ENCODE measurements around the gene NREP. TPM values are rescaled to one million over a fixed set of nuclear protein-coding genes. Genes with fewer than 3 reads are reported as not detected.

The NREP gene
- total and polyA plus RNA-seq, 4 donors = 3.0 to 82.7 (median 9.8) TPM

DNA sequence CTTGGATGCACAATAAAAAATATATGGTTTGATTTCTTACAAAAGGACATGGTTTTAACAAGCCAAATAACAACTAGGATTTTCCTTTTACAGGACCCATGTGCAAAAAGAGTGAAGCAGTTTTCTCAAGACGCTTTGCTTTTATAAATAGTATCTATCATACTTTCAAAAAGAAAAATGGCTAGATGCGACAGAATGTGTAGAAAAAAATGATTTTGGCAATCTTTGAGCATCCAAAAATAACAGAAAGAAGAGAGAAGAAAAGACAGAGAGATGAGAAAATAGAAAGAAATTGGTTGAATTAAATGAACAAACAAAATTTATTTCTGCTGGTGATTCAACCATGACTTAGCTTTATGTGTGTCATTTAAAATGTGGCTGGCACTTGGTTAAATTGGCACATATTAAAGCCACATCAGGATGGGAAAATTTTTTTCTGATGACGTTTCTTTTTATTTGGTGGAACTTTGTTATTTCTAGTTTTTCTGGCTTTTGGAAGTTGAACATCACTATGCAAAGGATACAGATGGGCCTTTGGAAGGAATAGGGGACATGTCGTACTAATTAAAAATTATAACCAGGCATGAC, 35.6 kb upstream of the NREP start:
- H3K9ac ChIP-seq (ENCODE audit: low read depth in 1 of 2, low read length in 2 of 2) = no peak overlapping the region
- no peaks in the 10 kb centered on the region for H3K4me1 ChIP-seq (ENCODE audit: control insufficient read depth in 4 of 4, insufficient read depth in 4 of 4, low read length in 3 of 4)
- WGBS = 88% methylated on average over 4 of the region's 4 CpGs
- no peaks in the 10 kb centered on the region for H3K27me3 ChIP-seq (ENCODE audit: control insufficient read depth in 4 of 4, insufficient read depth in 4 of 4, low read length in 3 of 4)
- TF ChIP-seq RXRA (IDR thresholded peaks at IDR 0.05) (no peak), EGR1 (IDR thresholded peaks at IDR 0.05; ENCODE audit: low read depth in 2 of 2) (no peak), HNF4G (IDR thresholded peaks at IDR 0.05) (no peak), YY1 (IDR thresholded peaks at IDR 0.05) (no peak), SP1 (IDR thresholded peaks at IDR 0.05) (no peak), GABPA (IDR thresholded peaks at IDR 0.05 in 1 of 2, conservative IDR thresholded peaks at IDR 0.05 in 1 of 2) (no peak), NR2F2 (IDR thresholded peaks at IDR 0.05) (no peak), FOXA1 (IDR thresholded peaks at IDR 0.05) (no peak), JUND (IDR thresholded peaks at IDR 0.05) (no peak), TAF1 (conservative IDR thresholded peaks at IDR 0.05) (no peak), FOXA2 (IDR thresholded peaks at IDR 0.05) (no peak), HNF4A (conservative IDR thresholded peaks at IDR 0.05) (no peak), RAD21 (IDR thresholded peaks at IDR 0.05) (no peak)
- TF ChIP-seq, protein P1, sequence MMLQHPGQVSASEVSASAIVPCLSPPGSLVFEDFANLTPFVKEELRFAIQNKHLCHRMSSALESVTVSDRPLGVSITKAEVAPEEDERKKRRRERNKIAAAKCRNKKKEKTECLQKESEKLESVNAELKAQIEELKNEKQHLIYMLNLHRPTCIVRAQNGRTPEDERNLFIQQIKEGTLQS (IDR thresholded peaks at IDR 0.05) = no peak
- TF ChIP-seq, protein P2, sequence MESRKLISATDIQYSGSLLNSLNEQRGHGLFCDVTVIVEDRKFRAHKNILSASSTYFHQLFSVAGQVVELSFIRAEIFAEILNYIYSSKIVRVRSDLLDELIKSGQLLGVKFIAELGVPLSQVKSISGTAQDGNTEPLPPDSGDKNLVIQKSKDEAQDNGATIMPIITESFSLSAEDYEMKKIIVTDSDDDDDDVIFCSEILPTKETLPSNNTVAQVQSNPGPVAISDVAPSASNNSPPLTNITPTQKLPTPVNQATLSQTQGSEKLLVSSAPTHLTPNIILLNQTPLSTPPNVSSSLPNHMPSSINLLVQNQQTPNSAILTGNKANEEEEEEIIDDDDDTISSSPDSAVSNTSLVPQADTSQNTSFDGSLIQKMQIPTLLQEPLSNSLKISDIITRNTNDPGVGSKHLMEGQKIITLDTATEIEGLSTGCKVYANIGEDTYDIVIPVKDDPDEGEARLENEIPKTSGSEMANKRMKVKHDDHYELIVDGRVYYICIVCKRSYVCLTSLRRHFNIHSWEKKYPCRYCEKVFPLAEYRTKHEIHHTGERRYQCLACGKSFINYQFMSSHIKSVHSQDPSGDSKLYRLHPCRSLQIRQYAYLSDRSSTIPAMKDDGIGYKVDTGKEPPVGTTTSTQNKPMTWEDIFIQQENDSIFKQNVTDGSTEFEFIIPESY (IDR thresholded peaks at IDR 0.05) = no peak
- TF ChIP-seq, protein P3, sequence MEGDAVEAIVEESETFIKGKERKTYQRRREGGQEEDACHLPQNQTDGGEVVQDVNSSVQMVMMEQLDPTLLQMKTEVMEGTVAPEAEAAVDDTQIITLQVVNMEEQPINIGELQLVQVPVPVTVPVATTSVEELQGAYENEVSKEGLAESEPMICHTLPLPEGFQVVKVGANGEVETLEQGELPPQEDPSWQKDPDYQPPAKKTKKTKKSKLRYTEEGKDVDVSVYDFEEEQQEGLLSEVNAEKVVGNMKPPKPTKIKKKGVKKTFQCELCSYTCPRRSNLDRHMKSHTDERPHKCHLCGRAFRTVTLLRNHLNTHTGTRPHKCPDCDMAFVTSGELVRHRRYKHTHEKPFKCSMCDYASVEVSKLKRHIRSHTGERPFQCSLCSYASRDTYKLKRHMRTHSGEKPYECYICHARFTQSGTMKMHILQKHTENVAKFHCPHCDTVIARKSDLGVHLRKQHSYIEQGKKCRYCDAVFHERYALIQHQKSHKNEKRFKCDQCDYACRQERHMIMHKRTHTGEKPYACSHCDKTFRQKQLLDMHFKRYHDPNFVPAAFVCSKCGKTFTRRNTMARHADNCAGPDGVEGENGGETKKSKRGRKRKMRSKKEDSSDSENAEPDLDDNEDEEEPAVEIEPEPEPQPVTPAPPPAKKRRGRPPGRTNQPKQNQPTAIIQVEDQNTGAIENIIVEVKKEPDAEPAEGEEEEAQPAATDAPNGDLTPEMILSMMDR (IDR thresholded peaks at IDR 0.05; ENCODE audit: low read depth, low read length, missing input control) = no peak
- TF ChIP-seq, protein P4, sequence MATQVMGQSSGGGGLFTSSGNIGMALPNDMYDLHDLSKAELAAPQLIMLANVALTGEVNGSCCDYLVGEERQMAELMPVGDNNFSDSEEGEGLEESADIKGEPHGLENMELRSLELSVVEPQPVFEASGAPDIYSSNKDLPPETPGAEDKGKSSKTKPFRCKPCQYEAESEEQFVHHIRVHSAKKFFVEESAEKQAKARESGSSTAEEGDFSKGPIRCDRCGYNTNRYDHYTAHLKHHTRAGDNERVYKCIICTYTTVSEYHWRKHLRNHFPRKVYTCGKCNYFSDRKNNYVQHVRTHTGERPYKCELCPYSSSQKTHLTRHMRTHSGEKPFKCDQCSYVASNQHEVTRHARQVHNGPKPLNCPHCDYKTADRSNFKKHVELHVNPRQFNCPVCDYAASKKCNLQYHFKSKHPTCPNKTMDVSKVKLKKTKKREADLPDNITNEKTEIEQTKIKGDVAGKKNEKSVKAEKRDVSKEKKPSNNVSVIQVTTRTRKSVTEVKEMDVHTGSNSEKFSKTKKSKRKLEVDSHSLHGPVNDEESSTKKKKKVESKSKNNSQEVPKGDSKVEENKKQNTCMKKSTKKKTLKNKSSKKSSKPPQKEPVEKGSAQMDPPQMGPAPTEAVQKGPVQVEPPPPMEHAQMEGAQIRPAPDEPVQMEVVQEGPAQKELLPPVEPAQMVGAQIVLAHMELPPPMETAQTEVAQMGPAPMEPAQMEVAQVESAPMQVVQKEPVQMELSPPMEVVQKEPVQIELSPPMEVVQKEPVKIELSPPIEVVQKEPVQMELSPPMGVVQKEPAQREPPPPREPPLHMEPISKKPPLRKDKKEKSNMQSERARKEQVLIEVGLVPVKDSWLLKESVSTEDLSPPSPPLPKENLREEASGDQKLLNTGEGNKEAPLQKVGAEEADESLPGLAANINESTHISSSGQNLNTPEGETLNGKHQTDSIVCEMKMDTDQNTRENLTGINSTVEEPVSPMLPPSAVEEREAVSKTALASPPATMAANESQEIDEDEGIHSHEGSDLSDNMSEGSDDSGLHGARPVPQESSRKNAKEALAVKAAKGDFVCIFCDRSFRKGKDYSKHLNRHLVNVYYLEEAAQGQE (IDR thresholded peaks at IDR 0.05) = no peak
- TF ChIP-seq, protein P5, sequence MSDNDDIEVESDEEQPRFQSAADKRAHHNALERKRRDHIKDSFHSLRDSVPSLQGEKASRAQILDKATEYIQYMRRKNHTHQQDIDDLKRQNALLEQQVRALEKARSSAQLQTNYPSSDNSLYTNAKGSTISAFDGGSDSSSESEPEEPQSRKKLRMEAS (IDR thresholded peaks at IDR 0.05) = no peak
- H3K36me3 ChIP-seq (ENCODE audit: control insufficient read depth in 4 of 4, insufficient read depth in 3 of 4, low read depth in 1 of 4, low read length in 3 of 4) = no peaks in the 10 kb centered on the region
- no peak for DNase-seq (ENCODE audit: low spot score)
- H3K27ac ChIP-seq (ENCODE audit: low read depth in 1 of 2, low read length in 2 of 2) = no peak overlapping the region
- no peak overlapping the region for H3K4me3 ChIP-seq (ENCODE audit: low read depth in 1 of 3, low read length in 3 of 3)
- no peaks in the 10 kb centered on the region for H3K9me3 ChIP-seq (ENCODE audit: control insufficient read depth in 4 of 4, low read length in 3 of 4)

Measured in liver (tissue), 9 donors.